Measurements from ENCODE around the gene KCNQ1.

Gene KCNQ1

GRCh38 chr11:2446590-2447252 lies 1.9 kb downstream of the KCNQ1 start:
- H3K27me3 ChIP-seq (ENCODE audit: control insufficient read depth, insufficient read depth, low read length) = peaks cover 90% of the 10 kb centered on the region
- no peak overlapping the region for H3K9ac ChIP-seq (ENCODE audit: low read depth, low read length)

GRCh38 chr11:2447253-2447950 lies 2.6 kb downstream of the KCNQ1 start:
- Histone ChIP-seq H3K9ac (ENCODE audit: low read depth, low read length) (no peak overlapping the region), H3K4me3 (ENCODE audit: low read depth, low read length) (no peak overlapping the region), H3K4me1 (ENCODE audit: control insufficient read depth, insufficient read depth, low read length) (no peaks in the 10 kb centered on the region), H3K36me3 (ENCODE audit: control insufficient read depth, insufficient read depth, low read length) (no peaks in the 10 kb centered on the region), H3K9me3 (ENCODE audit: control insufficient read depth, insufficient read depth, low read length) (no peaks in the 10 kb centered on the region), H3K27ac (ENCODE audit: low read depth, low read length) (no peak overlapping the region), H3K27me3 (ENCODE audit: control insufficient read depth, insufficient read depth, low read length) (peaks cover 90% of the 10 kb centered on the region)

More at GRCh38 chr11:2446590-2447252, 1.9 kb downstream of the KCNQ1 start:
- Histone ChIP-seq H3K36me3 (ENCODE audit: control insufficient read depth, insufficient read depth, low read length) (no peaks in the 10 kb centered on the region), H3K9me3 (ENCODE audit: control insufficient read depth, insufficient read depth, low read length) (no peaks in the 10 kb centered on the region), H3K4me3 (ENCODE audit: low read depth, low read length) (no peak overlapping the region), H3K27ac (ENCODE audit: low read depth, low read length) (no peak overlapping the region), H3K4me1 (ENCODE audit: control insufficient read depth, insufficient read depth, low read length) (no peaks in the 10 kb centered on the region)

GRCh38 chr11:2447951-2448650 lies 3.3 kb downstream of the KCNQ1 start:
- Histone ChIP-seq H3K27ac (ENCODE audit: low read depth, low read length) (no peak overlapping the region), H3K9ac (ENCODE audit: low read depth, low read length) (no peak overlapping the region), H3K9me3 (ENCODE audit: control insufficient read depth, insufficient read depth, low read length) (no peaks in the 10 kb centered on the region), H3K27me3 (ENCODE audit: control insufficient read depth, insufficient read depth, low read length) (peaks cover 88% of the 10 kb centered on the region), H3K4me3 (ENCODE audit: low read depth, low read length) (no peak overlapping the region), H3K4me1 (ENCODE audit: control insufficient read depth, insufficient read depth, low read length) (no peaks in the 10 kb centered on the region), H3K36me3 (ENCODE audit: control insufficient read depth, insufficient read depth, low read length) (no peaks in the 10 kb centered on the region)

- Histone ChIP-seq H3K9me3 (ENCODE audit: control insufficient read depth, insufficient read depth, low read length) (no peaks in the 10 kb centered on the region), H3K36me3 (ENCODE audit: control insufficient read depth, insufficient read depth, low read length) (no peaks in the 10 kb centered on the region), H3K27ac (ENCODE audit: low read depth, low read length) (no peak overlapping the region), H3K27me3 (ENCODE audit: control insufficient read depth, insufficient read depth, low read length) (peaks cover 82% of the 10 kb centered on the region), H3K4me1 (ENCODE audit: control insufficient read depth, insufficient read depth, low read length) (no peaks in the 10 kb centered on the region), H3K4me3 (ENCODE audit: low read depth, low read length) (no peak overlapping the region), H3K9ac (ENCODE audit: low read depth, low read length) (no peak overlapping the region)
Observed at GRCh38 chr11:2448661-2449547, 4.1 kb downstream of the KCNQ1 start.

GRCh38 chr11:2449548-2450320 lies 4.9 kb downstream of the KCNQ1 start:
- no peaks in the 10 kb centered on the region for H3K4me1 ChIP-seq (ENCODE audit: control insufficient read depth, insufficient read depth, low read length)
- H3K36me3 ChIP-seq (ENCODE audit: control insufficient read depth, insufficient read depth, low read length) = no peaks in the 10 kb centered on the region
- H3K4me3 ChIP-seq (ENCODE audit: low read depth, low read length) = no peak overlapping the region
- no peak overlapping the region for H3K27ac ChIP-seq (ENCODE audit: low read depth, low read length)
- H3K9ac ChIP-seq (ENCODE audit: low read depth, low read length) = no peak overlapping the region
- no peaks in the 10 kb centered on the region for H3K9me3 ChIP-seq (ENCODE audit: control insufficient read depth, insufficient read depth, low read length)
- H3K27me3 ChIP-seq (ENCODE audit: control insufficient read depth, insufficient read depth, low read length) = peaks cover 86% of the 10 kb centered on the region

- Histone ChIP-seq H3K4me1 (ENCODE audit: control insufficient read depth, insufficient read depth, low read length) (no peaks in the 10 kb centered on the region), H3K4me3 (ENCODE audit: low read depth, low read length) (no peak overlapping the region), H3K27ac (ENCODE audit: low read depth, low read length) (no peak overlapping the region), H3K27me3 (ENCODE audit: control insufficient read depth, insufficient read depth, low read length) (peaks cover 83% of the 10 kb centered on the region), H3K36me3 (ENCODE audit: control insufficient read depth, insufficient read depth, low read length) (no peaks in the 10 kb centered on the region), H3K9me3 (ENCODE audit: control insufficient read depth, insufficient read depth, low read length) (no peaks in the 10 kb centered on the region), H3K9ac (ENCODE audit: low read depth, low read length) (no peak overlapping the region)
Observed at GRCh38 chr11:2450321-2451041, 5.7 kb downstream of the KCNQ1 start.

- Histone ChIP-seq H3K9me3 (ENCODE audit: control insufficient read depth, insufficient read depth, low read length) (no peaks in the 10 kb centered on the region), H3K27ac (ENCODE audit: low read depth, low read length) (no peak overlapping the region), H3K4me1 (ENCODE audit: control insufficient read depth, insufficient read depth, low read length) (no peaks in the 10 kb centered on the region), H3K4me3 (ENCODE audit: low read depth, low read length) (no peak overlapping the region), H3K36me3 (ENCODE audit: control insufficient read depth, insufficient read depth, low read length) (no peaks in the 10 kb centered on the region), H3K9ac (ENCODE audit: low read depth, low read length) (no peak overlapping the region), H3K27me3 (ENCODE audit: control insufficient read depth, insufficient read depth, low read length) (peaks cover 74% of the 10 kb centered on the region)
Observed at GRCh38 chr11:2451336-2451735, 6.5 kb downstream of the KCNQ1 start.

GRCh38 chr11:2451916-2452315 lies 7.1 kb downstream of the KCNQ1 start:
- Histone ChIP-seq H3K9me3 (ENCODE audit: control insufficient read depth, insufficient read depth, low read length) (no peaks in the 10 kb centered on the region), H3K9ac (ENCODE audit: low read depth, low read length) (no peak overlapping the region), H3K4me3 (ENCODE audit: low read depth, low read length) (no peak overlapping the region), H3K4me1 (ENCODE audit: control insufficient read depth, insufficient read depth, low read length) (no peaks in the 10 kb centered on the region), H3K27me3 (ENCODE audit: control insufficient read depth, insufficient read depth, low read length) (peaks cover 70% of the 10 kb centered on the region), H3K27ac (ENCODE audit: low read depth, low read length) (no peak overlapping the region), H3K36me3 (ENCODE audit: control insufficient read depth, insufficient read depth, low read length) (no peaks in the 10 kb centered on the region)

GRCh38 chr11:2452321-2453012 lies 7.7 kb downstream of the KCNQ1 start:
- Histone ChIP-seq H3K27me3 (ENCODE audit: control insufficient read depth, insufficient read depth, low read length) (peaks cover 70% of the 10 kb centered on the region), H3K9me3 (ENCODE audit: control insufficient read depth, insufficient read depth, low read length) (no peaks in the 10 kb centered on the region), H3K4me1 (ENCODE audit: control insufficient read depth, insufficient read depth, low read length) (no peaks in the 10 kb centered on the region)

More at GRCh38 chr11:2452321-2453012, 7.7 kb downstream of the KCNQ1 start:
- Histone ChIP-seq H3K27ac (ENCODE audit: low read depth, low read length) (no peak overlapping the region), H3K36me3 (ENCODE audit: control insufficient read depth, insufficient read depth, low read length) (no peaks in the 10 kb centered on the region), H3K4me3 (ENCODE audit: low read depth, low read length) (no peak overlapping the region), H3K9ac (ENCODE audit: low read depth, low read length) (no peak overlapping the region)
